ENCODE measurements around the gene PYGO1. TPM values are rescaled to one million over a fixed set of nuclear protein-coding genes. Genes with fewer than 3 reads are reported as not detected.

The PYGO1 gene
- total RNA-seq, 2 experiments from 2014 or later = not detected

DNA sequence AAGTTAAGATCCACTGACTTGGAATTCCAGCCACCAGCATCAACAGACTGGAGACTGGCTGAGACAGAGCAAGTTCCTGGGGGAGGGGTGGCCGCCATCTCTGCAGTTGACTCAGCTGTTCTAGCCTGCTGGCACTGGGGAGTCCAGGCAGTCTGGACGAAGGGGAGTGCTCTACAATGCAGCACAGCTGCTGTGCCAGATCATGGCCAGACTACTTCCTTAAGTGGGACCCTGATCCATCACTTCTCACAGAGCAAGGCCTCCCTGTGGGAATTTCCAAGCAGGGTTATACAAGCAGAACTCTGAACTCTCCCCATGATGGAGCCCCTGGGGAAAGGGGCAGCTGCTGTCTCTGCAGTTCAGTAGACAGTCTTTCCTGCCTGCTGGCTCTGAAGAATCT, 35.2 kb downstream of the PYGO1 start:
- Histone ChIP-seq H2AFZ (ENCODE audit: low read length) (no peak overlapping the region), H3K4me1 (ENCODE audit: insufficient read depth, low read length, poor library complexity, severe bottlenecking) (no peaks in the 10 kb centered on the region), H3K4me2 (ENCODE audit: low read length) (no peak overlapping the region), H3K4me3 (ENCODE audit: low read depth, low read length, poor library complexity, severe bottlenecking) (no peak overlapping the region), H4K20me1 (ENCODE audit: insufficient read depth, low read length) (no peaks in the 10 kb centered on the region), H3K36me3 (ENCODE audit: insufficient read depth, low read length) (no peaks in the 10 kb centered on the region), H3K27ac (ENCODE audit: low read depth, low read length, poor library complexity, severe bottlenecking) (no peak overlapping the region), H3K9me2 (ENCODE audit: insufficient read depth, low read length) (no peaks in the 10 kb centered on the region), H3K79me2 (ENCODE audit: insufficient read depth, low read depth, low read length) (no peaks in the 10 kb centered on the region), H3K9me3 (ENCODE audit: low read length) (no peaks in the 10 kb centered on the region)
- POLR2A ChIA-PET = no interaction called here
- TF ChIP-seq CTCF (conservative IDR thresholded peaks at IDR 0.05; ENCODE audit: low read length) (no peak), EZH2phosphoT487 (IDR thresholded peaks at IDR 0.05; ENCODE audit: borderline replicate concordance, low read depth, low read length) (no peak)
- no TSS peak for BruUV-seq (replicated peaks)
- DNase-seq (ENCODE audit: low spot score) = no peak
- intact Hi-C loops (cut with micrococcal nuclease; ENCODE audit: unreplicated experiment) = no loop called here
- CTCF ChIA-PET (ENCODE audit: unreplicated experiment) = no interaction called here

GRCh38 chr15:55552451-55552850, 35.7 kb downstream of the PYGO1 start:
- CTCF ChIA-PET (ENCODE audit: unreplicated experiment) = no interaction called here
- H3K4me1 ChIP-seq (ENCODE audit: insufficient read depth, low read length, poor library complexity, severe bottlenecking) = no peaks in the 10 kb centered on the region
- no peak overlapping the region for H3K4me3 ChIP-seq (ENCODE audit: low read depth, low read length, poor library complexity, severe bottlenecking)
- H3K27ac ChIP-seq (ENCODE audit: low read depth, low read length, poor library complexity, severe bottlenecking) = no peak overlapping the region
- no peaks in the 10 kb centered on the region for H3K9me2 ChIP-seq (ENCODE audit: insufficient read depth, low read length)
- BruUV-seq (replicated peaks) = no TSS peak
- H3K9me3 ChIP-seq (ENCODE audit: low read length) = no peaks in the 10 kb centered on the region
- H3K79me2 ChIP-seq (ENCODE audit: insufficient read depth, low read depth, low read length) = no peaks in the 10 kb centered on the region
- TF ChIP-seq EZH2phosphoT487 (IDR thresholded peaks at IDR 0.05; ENCODE audit: borderline replicate concordance, low read depth, low read length) (no peak), CTCF (conservative IDR thresholded peaks at IDR 0.05; ENCODE audit: low read length) (no peak)
- H3K4me2 ChIP-seq (ENCODE audit: low read length) = no peak overlapping the region
- no peaks in the 10 kb centered on the region for H4K20me1 ChIP-seq (ENCODE audit: insufficient read depth, low read length)
- no peaks in the 10 kb centered on the region for H3K36me3 ChIP-seq (ENCODE audit: insufficient read depth, low read length)
- POLR2A ChIA-PET = no interaction called here
- intact Hi-C loops (cut with micrococcal nuclease; ENCODE audit: unreplicated experiment) = no loop called here
- no peak overlapping the region for H2AFZ ChIP-seq (ENCODE audit: low read length)
- DNase-seq (ENCODE audit: low spot score) = no peak

DNA sequence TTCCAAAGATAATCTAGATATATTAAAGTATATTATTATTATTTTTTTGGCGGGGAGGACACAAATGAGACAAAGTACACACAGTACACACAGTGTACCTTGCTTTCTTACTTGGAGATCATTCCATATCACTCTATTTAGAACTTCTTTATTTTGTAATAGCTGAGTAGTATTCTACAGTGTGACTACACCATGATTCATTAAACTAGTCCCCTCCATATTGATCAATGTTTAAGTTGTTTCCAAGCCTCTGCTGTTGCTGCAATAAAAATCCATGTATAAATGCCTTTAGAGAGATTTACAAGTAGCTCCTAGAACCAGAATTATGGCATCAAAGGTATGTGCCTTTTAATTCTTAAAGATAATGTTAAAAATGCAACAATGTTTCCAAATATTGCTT, 38.8 kb downstream of the PYGO1 start:
- Histone ChIP-seq H4K20me1 (ENCODE audit: insufficient read depth, low read length) (no peaks in the 10 kb centered on the region), H3K27ac (ENCODE audit: low read depth, low read length, poor library complexity, severe bottlenecking) (no peak overlapping the region), H3K4me2 (ENCODE audit: low read length) (no peak overlapping the region), H3K79me2 (ENCODE audit: insufficient read depth, low read depth, low read length) (no peaks in the 10 kb centered on the region), H3K4me3 (ENCODE audit: low read depth, low read length, poor library complexity, severe bottlenecking) (no peak overlapping the region), H3K9me2 (ENCODE audit: insufficient read depth, low read length) (no peaks in the 10 kb centered on the region), H3K9me3 (ENCODE audit: low read length) (no peaks in the 10 kb centered on the region), H2AFZ (ENCODE audit: low read length) (no peak overlapping the region), H3K36me3 (ENCODE audit: insufficient read depth, low read length) (no peaks in the 10 kb centered on the region), H3K4me1 (ENCODE audit: insufficient read depth, low read length, poor library complexity, severe bottlenecking) (no peaks in the 10 kb centered on the region)
- TF ChIP-seq EZH2phosphoT487 (IDR thresholded peaks at IDR 0.05; ENCODE audit: borderline replicate concordance, low read depth, low read length) = no peak
- no peak for TF ChIP-seq CTCF (conservative IDR thresholded peaks at IDR 0.05; ENCODE audit: low read length)
- no TSS peak for BruUV-seq (replicated peaks)
- no peak for DNase-seq (ENCODE audit: low spot score)
- CTCF ChIA-PET (ENCODE audit: unreplicated experiment) = no interaction called here
- intact Hi-C loops (cut with micrococcal nuclease; ENCODE audit: unreplicated experiment) = no loop called here
- POLR2A ChIA-PET = no interaction called here

Data from OCI-LY7 (cell line).